ENCODE data around the gene COX20. TPM values are rescaled to one million over a fixed set of nuclear protein-coding genes. Genes with fewer than 3 reads are reported as not detected.

Gene COX20
- total and polyA plus RNA-seq, 10 of the 15 experiments (the other 5 are each of a cell fraction or from before 2014, with no cell fraction given): 22.8 to 112 (median 52.7) TPM

DNA sequence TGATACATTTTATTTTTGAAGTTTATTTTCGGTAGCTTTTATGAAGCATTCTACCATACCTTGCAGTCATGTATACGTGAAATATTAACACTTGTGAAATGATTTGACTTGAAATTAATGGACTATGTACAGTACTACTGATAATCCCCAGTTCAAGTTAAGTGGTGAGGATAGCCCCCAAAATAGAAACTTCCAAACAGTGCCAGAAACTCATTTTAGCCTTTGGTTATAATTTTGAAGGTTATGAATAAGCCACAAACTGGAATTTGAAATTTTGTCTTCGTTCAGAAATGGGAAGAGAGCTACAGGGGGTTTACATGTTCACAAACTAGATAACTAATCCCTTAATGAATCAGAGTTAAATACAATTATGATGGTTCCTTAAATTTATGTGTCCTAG, 30.4 kb downstream of the COX20 start:
- DNase-seq (ENCODE audit: low read depth, low spot score) (no peak), ATAC-seq (no peak), FAIRE-seq (peak; percentile 23)
- 74% methylated on average over 3 of the region's 3 CpGs for WGBS (ENCODE audit: insufficient coverage, insufficient replicate concordance, low lambda C conversion rate, missing lambda C conversion rate)
- H3K9me3 ChIP-seq (replicated peaks; ENCODE audit: control insufficient read depth, insufficient read depth, low read length): no peaks in the 10 kb centered on the region
- no peak overlapping the region for H3K4me3 ChIP-seq
- H3K9ac ChIP-seq (ENCODE audit: control insufficient read depth, insufficient read depth, low read length): no peak overlapping the region
- H3K4me1 ChIP-seq (ENCODE audit: control insufficient read depth, insufficient read depth, low read length): no peaks in the 10 kb centered on the region; the same call in 1 of the 2 replicates
- TF ChIP-seq RFX5 (IDR thresholded peaks at IDR 0.05; ENCODE audit: low read depth, low read length): no peak
- ChIA-PET RAD21 (ENCODE audit: unreplicated experiment) (interaction anchor here (1.5 to 2.8 kb wide), 6 partner anchors 31 to 177 kb away, joined by 3 to 22 read pairs (median 11); partner anchors contain the start of gene COX20), CTCF (interaction anchor here (0.9 to 11.1 kb wide), 3 partner anchors 29 to 176 kb away, joined by 4 to 98 read pairs (median 51); partner anchors contain the start of gene COX20), SMC1A (ENCODE audit: uncharacterized antibody, unreplicated experiment) (interaction anchor here (0.6 to 18.4 kb wide), 9 partner anchors 9 to 177 kb away, joined by 3 to 360 read pairs (median 5); partner anchors contain the start of gene COX20), POLR2A (interaction anchor here (0.6 to 21.2 kb wide), 4 partner anchors 26 to 105 kb away, joined by 4 to 350 read pairs (median 19); partner anchors contain the start of gene COX20)
- no peak overlapping the region for H3K27ac ChIP-seq (ENCODE audit: control insufficient read depth, insufficient read depth)
- no TSS peak for BruUV-seq (replicated peaks)
- intact Hi-C loops (cut with micrococcal nuclease; ENCODE audit: unreplicated experiment): loop anchor here (2.0 kb wide), 1 partner anchor 213 kb away; the partner anchor contains the start of gene DESI2
- H4K20me1 ChIP-seq (ENCODE audit: control insufficient read depth, insufficient read depth): peaks cover 10% of the 10 kb centered on the region
- H3K27me3 ChIP-seq (replicated peaks in 1 of 2; ENCODE audit: control insufficient read depth in 2 of 2, insufficient read depth in 2 of 2, low read length in 1 of 2): no peaks in the 10 kb centered on the region
- H3K79me2 ChIP-seq (ENCODE audit: control insufficient read depth, insufficient read depth, low read length): peaks cover 42% of the 10 kb centered on the region
- H3K36me3 ChIP-seq (ENCODE audit: control insufficient read depth in 2 of 2, insufficient read depth in 2 of 2, low read length in 1 of 2): peaks cover 0 to 11% of the 10 kb centered on the region in 2 experiments
- in situ Hi-C loops (cut with MboI): no loop called here
- no peak overlapping the region for H2AFZ ChIP-seq (ENCODE audit: control insufficient read depth, low read depth, low read length)
- H3K4me2 ChIP-seq (ENCODE audit: control insufficient read depth, insufficient read depth): no peak overlapping the region

DNA sequence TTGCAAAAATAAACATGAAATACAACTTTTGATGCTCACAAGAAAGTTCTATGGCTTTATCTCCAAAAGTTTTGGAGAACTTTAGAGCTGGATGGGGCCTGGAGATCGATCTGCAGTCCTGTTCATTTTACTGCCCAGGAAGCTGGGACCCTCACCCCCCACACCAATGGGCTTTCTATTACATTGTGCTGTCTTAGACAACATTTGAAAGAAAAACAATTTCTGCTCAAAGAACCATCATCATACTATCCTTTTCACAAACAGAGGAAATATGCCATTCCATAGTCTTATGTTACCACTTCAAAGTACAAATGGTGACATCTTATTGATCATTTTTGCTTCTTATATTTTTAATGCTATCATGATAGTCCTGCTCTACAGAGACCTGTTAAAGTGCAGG, 30.9 kb downstream of the COX20 start:
- CTCF ChIA-PET: interaction anchor here (0.9 to 11.1 kb wide), 3 partner anchors 29 to 176 kb away, joined by 4 to 98 read pairs (median 51); partner anchors contain the start of gene COX20
- Histone ChIP-seq H3K4me1 (ENCODE audit: control insufficient read depth, insufficient read depth, low read length) (no peaks in the 10 kb centered on the region), H2AFZ (ENCODE audit: control insufficient read depth, low read depth, low read length) (peak overlapping the region; percentile 4), H3K4me2 (ENCODE audit: control insufficient read depth, insufficient read depth) (no peak overlapping the region), H3K79me2 (ENCODE audit: control insufficient read depth, insufficient read depth, low read length) (peaks cover 36% of the 10 kb centered on the region), H3K27ac (ENCODE audit: control insufficient read depth, insufficient read depth) (no peak overlapping the region), H3K9me3 (replicated peaks; ENCODE audit: control insufficient read depth, insufficient read depth, low read length) (no peaks in the 10 kb centered on the region), H3K36me3 (ENCODE audit: control insufficient read depth in 2 of 2, insufficient read depth in 2 of 2, low read length in 1 of 2) (peaks cover 0 to 9% of the 10 kb centered on the region in 2 experiments; a peak in 3 of 4 replicates), H3K4me3 (no peak overlapping the region), H3K27me3 (replicated peaks in 1 of 2; ENCODE audit: control insufficient read depth in 2 of 2, insufficient read depth in 2 of 2, low read length in 1 of 2) (no peaks in the 10 kb centered on the region), H4K20me1 (ENCODE audit: control insufficient read depth, insufficient read depth) (peaks cover 8% of the 10 kb centered on the region), H3K9ac (ENCODE audit: control insufficient read depth, insufficient read depth, low read length) (no peak overlapping the region)
- SMC1A ChIA-PET (ENCODE audit: uncharacterized antibody, unreplicated experiment): interaction anchor here (0.8 to 18.4 kb wide), 6 partner anchors 9 to 176 kb away, joined by 3 to 360 read pairs (median 8); partner anchors contain the start of gene COX20
- no TSS peak for BruUV-seq (replicated peaks)
- TF ChIP-seq BMI1 (IDR thresholded peaks at IDR 0.05; ENCODE audit: borderline replicate concordance) (no peak), ZSCAN29 (IDR thresholded peaks at IDR 0.05) (no peak), CREM (IDR thresholded peaks at IDR 0.05; ENCODE audit: low read depth) (no peak)
- FAIRE-seq (no peak), DNase-seq (ENCODE audit: low read depth, low spot score) (no peak), ATAC-seq (no peak)
- RAD21 ChIA-PET (ENCODE audit: unreplicated experiment): interaction anchor here (2.8 kb wide), 1 partner anchor 176 kb away, joined by 15 read pairs; no protein-coding TSS in a partner anchor
- in situ Hi-C loops (cut with MboI) (no loop called here), intact Hi-C loops (cut with micrococcal nuclease; ENCODE audit: unreplicated experiment) (no loop called here)
- WGBS (ENCODE audit: insufficient coverage, insufficient replicate concordance, low lambda C conversion rate, missing lambda C conversion rate): 83% methylated on average over 1 of the region's 1 CpG
- POLR2A ChIA-PET: interaction anchor here (21.2 kb wide), 1 partner anchor 27 kb away, joined by 350 read pairs; the partner anchor contains the start of gene COX20
